ENCODE measurements around the gene ELMOD3. TPM values are rescaled to one million over a fixed set of nuclear protein-coding genes. Genes with fewer than 3 reads are reported as not detected.
A peak's percentile ranks its signal among the peaks of the same experiment; 100 is the strongest.

The ELMOD3 gene
- total RNA-seq, 1 experiment from 2014 or later, result 10.3 TPM

DNA sequence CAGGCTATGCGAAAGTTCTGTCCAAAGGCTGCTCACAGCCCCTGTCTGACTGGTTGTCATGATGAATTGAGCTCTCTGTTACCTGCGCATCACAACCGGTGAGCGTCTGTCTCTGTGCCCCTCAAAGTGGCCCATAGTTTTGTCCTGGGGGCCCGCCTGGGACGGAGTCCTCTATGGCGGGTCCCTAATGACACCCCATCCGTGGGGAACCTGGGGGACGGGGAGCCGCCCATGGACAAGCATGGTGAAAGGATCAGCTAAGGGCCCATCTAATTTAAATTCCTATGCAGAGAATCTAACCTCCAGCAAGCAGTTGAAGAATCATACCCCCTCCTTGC, 473 bp downstream of the ELMOD3 start:
- TF ChIP-seq, protein P1, sequence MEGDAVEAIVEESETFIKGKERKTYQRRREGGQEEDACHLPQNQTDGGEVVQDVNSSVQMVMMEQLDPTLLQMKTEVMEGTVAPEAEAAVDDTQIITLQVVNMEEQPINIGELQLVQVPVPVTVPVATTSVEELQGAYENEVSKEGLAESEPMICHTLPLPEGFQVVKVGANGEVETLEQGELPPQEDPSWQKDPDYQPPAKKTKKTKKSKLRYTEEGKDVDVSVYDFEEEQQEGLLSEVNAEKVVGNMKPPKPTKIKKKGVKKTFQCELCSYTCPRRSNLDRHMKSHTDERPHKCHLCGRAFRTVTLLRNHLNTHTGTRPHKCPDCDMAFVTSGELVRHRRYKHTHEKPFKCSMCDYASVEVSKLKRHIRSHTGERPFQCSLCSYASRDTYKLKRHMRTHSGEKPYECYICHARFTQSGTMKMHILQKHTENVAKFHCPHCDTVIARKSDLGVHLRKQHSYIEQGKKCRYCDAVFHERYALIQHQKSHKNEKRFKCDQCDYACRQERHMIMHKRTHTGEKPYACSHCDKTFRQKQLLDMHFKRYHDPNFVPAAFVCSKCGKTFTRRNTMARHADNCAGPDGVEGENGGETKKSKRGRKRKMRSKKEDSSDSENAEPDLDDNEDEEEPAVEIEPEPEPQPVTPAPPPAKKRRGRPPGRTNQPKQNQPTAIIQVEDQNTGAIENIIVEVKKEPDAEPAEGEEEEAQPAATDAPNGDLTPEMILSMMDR (IDR thresholded peaks at IDR 0.05; ENCODE audit: insufficient read depth in 1 of 2, low read depth in 1 of 2, low read length in 1 of 2, severe bottlenecking in 1 of 2, unreplicated experiment in 1 of 2), result no peak
- intact Hi-C loops (cut with micrococcal nuclease; ENCODE audit: unreplicated experiment), result loop anchor here (2.0 kb wide), 1 partner anchor 66 kb away; no protein-coding TSS in a partner anchor
- H3K9me3 ChIP-seq, result no peaks in the 10 kb centered on the region
- Mint-ChIP-seq H3K27ac (ENCODE audit: unreplicated experiment) (peak overlapping the region; percentile 96), H3K36me3 (ENCODE audit: insufficient read depth, unreplicated experiment) (peaks cover 35% of the 10 kb centered on the region), H3K4me1 (ENCODE audit: low read depth, unreplicated experiment) (no peaks in the 10 kb centered on the region), H3K9me3 (ENCODE audit: unreplicated experiment) (no peaks in the 10 kb centered on the region), H3K4me3 (ENCODE audit: unreplicated experiment) (peak overlapping the region; percentile 99), H3K27me3 (ENCODE audit: insufficient read depth, unreplicated experiment) (no peaks in the 10 kb centered on the region)
- TSS peak; percentile 45 for BruUV-seq (replicated peaks)
- DNase-seq, result no peak
- ChIA-PET POLR2A (interaction anchor here (1.1 to 1.9 kb wide), 4 partner anchors 9 to 184 kb away, joined by 4 to 18 read pairs (median 8); partner anchors contain the start of genes MAT2A, SH2D6 and TGOLN2), CTCF (interaction anchor here (0.7 to 1.1 kb wide), 2 partner anchors 27 to 66 kb away, joined by 3 to 4 read pairs; partner anchors contain the start of gene TGOLN2)
- H3K4me3 ChIP-seq (ENCODE audit: low read depth, low read length), result peak overlapping the region; percentile 49
- no peaks in the 10 kb centered on the region for H3K27me3 ChIP-seq (replicated peaks; ENCODE audit: control insufficient read depth, insufficient read depth, low read length)
- peaks cover 2% of the 10 kb centered on the region; the same call in 1 of the 2 replicates for H3K36me3 ChIP-seq (ENCODE audit: control insufficient read depth, insufficient read depth, low read length)
- H3K4me1 ChIP-seq, result no peaks in the 10 kb centered on the region

DNA sequence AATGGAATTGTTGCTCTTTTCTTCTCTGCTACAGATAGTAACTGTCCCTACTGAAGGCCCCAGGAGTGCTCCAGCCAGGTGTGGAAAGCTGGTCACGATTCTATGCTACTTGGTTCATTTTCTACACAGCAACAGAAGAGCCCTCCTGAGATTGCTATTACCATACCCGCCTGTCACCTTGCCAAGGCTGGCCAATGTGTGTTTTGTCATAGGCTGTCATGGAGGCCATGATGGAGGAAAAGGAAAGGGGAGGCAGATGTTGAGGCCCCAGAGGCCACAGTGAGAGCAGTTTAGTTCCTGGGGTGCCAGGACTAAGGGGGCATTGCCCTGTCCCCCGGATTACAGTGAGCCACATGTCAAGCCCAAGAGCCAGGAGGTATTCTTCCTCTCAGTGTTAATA, 952 bp downstream of the ELMOD3 start:
- no peaks in the 10 kb centered on the region for H3K27me3 Mint-ChIP-seq (ENCODE audit: insufficient read depth, unreplicated experiment)
- H3K36me3 Mint-ChIP-seq (ENCODE audit: insufficient read depth, unreplicated experiment), result peaks cover 32% of the 10 kb centered on the region
- H3K4me1 Mint-ChIP-seq (ENCODE audit: low read depth, unreplicated experiment), result no peaks in the 10 kb centered on the region
- no peaks in the 10 kb centered on the region for H3K27me3 ChIP-seq (replicated peaks; ENCODE audit: control insufficient read depth, insufficient read depth, low read length)
- H3K4me3 Mint-ChIP-seq (ENCODE audit: unreplicated experiment), result peak overlapping the region; percentile 99
- POLR2A ChIA-PET, result interaction anchor here (1.6 kb wide), 1 partner anchor 28 kb away, joined by 18 read pairs; the partner anchor contains the start of gene TGOLN2
- intact Hi-C loops (cut with micrococcal nuclease; ENCODE audit: unreplicated experiment), result loop anchor here (2.0 kb wide), 1 partner anchor 65 kb away; no protein-coding TSS in a partner anchor
- no peaks in the 10 kb centered on the region for H3K9me3 Mint-ChIP-seq (ENCODE audit: unreplicated experiment)
- no TSS peak for BruUV-seq (replicated peaks)
- no peaks in the 10 kb centered on the region for H3K4me1 ChIP-seq
- no peak for DNase-seq
- H3K27ac Mint-ChIP-seq (ENCODE audit: unreplicated experiment), result no peak overlapping the region
- CTCF ChIA-PET, result interaction anchor here (1.1 kb wide), 1 partner anchor 66 kb away, joined by 3 read pairs; no protein-coding TSS in a partner anchor
- TF ChIP-seq, protein P1 (IDR thresholded peaks at IDR 0.05; ENCODE audit: insufficient read depth in 1 of 2, low read depth in 1 of 2, low read length in 1 of 2, severe bottlenecking in 1 of 2, unreplicated experiment in 1 of 2), result no peak
- no peak overlapping the region; the same call in 1 of the 2 replicates for H3K4me3 ChIP-seq (ENCODE audit: low read depth, low read length)
- H3K9me3 ChIP-seq, result no peaks in the 10 kb centered on the region
- H3K36me3 ChIP-seq (ENCODE audit: control insufficient read depth, insufficient read depth, low read length), result peaks cover 2% of the 10 kb centered on the region; the same call in 1 of the 2 replicates

DNA sequence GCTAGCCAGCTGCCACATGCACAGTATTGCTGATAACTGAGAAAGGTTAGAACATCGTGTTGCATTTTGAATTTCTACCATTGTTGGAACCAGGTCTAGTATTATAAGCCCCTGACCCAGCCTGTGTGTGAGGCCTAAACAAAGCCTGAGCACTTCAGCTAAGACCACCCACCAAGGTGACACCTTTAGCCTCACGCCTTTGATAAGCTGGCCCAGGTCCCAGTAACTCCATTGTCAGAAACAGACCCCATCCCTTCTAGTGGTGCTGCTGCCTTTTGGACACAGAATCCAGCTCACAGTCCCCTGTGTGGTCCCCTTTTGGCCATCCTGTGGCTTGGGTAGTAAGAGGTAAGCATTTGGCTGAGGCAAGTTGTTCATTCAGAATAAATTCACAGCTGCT, 1.6 kb downstream of the ELMOD3 start:
- CTCF ChIA-PET, result no interaction called here
- H3K9me3 ChIP-seq, result no peaks in the 10 kb centered on the region
- H3K36me3 ChIP-seq (ENCODE audit: control insufficient read depth, insufficient read depth, low read length), result peaks cover 2% of the 10 kb centered on the region; the same call in 1 of the 2 replicates
- no peaks in the 10 kb centered on the region for H3K4me1 ChIP-seq
- BruUV-seq (replicated peaks), result no TSS peak
- intact Hi-C loops (cut with micrococcal nuclease; ENCODE audit: unreplicated experiment), result no loop called here
- TF ChIP-seq, protein P1 (IDR thresholded peaks at IDR 0.05; ENCODE audit: insufficient read depth in 1 of 2, low read depth in 1 of 2, low read length in 1 of 2, severe bottlenecking in 1 of 2, unreplicated experiment in 1 of 2), result no peak
- Mint-ChIP-seq H3K27me3 (ENCODE audit: insufficient read depth, unreplicated experiment) (no peaks in the 10 kb centered on the region), H3K4me3 (ENCODE audit: unreplicated experiment) (no peak overlapping the region), H3K27ac (ENCODE audit: unreplicated experiment) (no peak overlapping the region), H3K4me1 (ENCODE audit: low read depth, unreplicated experiment) (no peaks in the 10 kb centered on the region), H3K9me3 (ENCODE audit: unreplicated experiment) (no peaks in the 10 kb centered on the region), H3K36me3 (ENCODE audit: insufficient read depth, unreplicated experiment) (peaks cover 27% of the 10 kb centered on the region)
- POLR2A ChIA-PET, result no interaction called here
- DNase-seq, result no peak
- no peaks in the 10 kb centered on the region for H3K27me3 ChIP-seq (replicated peaks; ENCODE audit: control insufficient read depth, insufficient read depth, low read length)
- no peak overlapping the region for H3K4me3 ChIP-seq (ENCODE audit: low read depth, low read length)

Data from Caco-2 (cell line).